Measurements from ENCODE around the gene REELD1.

Gene REELD1

DNA sequence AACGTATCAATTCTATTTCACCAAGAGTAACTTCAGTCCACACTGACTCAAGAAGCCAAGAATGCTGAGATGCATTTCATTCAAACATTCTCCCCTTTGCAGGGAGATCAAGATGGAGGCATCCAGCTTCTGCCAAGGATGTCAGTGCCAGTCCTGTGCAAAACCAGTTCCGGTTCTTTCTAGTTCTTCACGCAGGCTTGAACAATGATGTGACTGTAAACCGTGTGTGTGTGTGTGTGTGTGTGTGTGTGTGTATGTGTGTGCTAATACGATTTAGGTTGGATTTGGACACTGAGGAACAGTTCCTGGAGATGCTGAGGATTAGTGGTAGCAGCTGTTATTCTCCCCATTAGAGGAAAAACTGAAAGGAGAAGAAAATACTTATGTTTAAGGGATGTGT, at the start of gene REELD1:
Gene REELD1 (plus strand): TSS at position 301 of the 400 bp plus-strand sequence. CDS start 2,415 bp downstream, outside the sequence.
- DNase-seq = no peak

DNA sequence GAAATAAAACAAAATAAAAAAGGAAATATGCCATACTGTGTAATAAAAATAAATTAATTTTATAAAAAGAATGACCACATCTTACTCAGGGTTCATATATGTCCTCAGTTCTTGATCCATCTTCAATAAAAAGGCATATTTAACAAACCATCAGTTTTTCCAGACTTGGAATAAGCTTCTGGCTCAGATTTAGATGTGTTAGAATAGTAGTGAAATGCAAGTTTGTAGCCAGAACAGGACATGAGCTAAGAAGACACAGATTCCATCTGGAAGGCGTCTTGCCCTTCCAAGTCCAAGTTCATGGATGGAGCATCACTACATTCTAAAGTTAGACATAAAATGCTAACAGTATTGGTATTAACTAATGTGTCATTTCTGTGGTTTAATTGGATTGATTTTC, 49.1 kb upstream of the REELD1 start:
- no peak for DNase-seq

DNA sequence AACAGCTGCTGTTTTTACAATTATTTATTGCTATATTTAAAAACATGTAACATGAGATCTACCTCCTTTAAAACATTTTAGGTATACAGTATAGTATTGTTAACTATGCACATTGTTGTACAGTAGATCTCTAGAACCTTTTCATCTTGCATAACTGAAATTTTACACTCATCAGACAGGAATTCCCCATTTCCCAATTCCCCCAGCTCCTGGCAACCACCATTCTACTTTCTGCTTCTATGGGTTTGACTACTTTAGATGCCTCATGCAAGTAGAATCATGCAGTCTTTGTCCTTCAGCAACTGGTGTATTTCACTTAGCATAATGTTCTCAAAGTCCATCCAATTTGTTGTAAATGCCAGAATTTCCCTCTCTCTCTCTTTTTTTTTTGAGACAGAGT, 48.5 kb upstream of the REELD1 start:
- no peak for DNase-seq

DNA sequence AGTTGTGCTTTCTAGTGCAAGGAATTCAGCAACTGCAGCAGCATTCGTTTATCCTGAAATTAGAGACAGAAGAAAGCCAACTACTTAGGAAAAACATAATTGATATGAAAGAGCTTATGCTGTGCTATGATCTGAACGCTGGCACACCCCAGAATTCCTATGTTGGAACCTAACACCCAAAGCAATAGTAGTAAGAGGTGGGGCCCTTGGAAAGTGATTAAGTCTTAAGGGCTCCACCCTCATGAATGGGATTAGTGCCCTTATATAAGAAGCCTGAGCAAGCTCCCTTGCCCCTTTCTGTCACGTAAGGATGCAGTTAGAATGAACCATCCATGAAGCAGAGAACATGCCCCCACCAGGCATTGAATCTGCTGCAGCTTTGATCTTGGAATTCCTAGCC, 44.2 kb upstream of the REELD1 start:
- no peak for DNase-seq

DNA sequence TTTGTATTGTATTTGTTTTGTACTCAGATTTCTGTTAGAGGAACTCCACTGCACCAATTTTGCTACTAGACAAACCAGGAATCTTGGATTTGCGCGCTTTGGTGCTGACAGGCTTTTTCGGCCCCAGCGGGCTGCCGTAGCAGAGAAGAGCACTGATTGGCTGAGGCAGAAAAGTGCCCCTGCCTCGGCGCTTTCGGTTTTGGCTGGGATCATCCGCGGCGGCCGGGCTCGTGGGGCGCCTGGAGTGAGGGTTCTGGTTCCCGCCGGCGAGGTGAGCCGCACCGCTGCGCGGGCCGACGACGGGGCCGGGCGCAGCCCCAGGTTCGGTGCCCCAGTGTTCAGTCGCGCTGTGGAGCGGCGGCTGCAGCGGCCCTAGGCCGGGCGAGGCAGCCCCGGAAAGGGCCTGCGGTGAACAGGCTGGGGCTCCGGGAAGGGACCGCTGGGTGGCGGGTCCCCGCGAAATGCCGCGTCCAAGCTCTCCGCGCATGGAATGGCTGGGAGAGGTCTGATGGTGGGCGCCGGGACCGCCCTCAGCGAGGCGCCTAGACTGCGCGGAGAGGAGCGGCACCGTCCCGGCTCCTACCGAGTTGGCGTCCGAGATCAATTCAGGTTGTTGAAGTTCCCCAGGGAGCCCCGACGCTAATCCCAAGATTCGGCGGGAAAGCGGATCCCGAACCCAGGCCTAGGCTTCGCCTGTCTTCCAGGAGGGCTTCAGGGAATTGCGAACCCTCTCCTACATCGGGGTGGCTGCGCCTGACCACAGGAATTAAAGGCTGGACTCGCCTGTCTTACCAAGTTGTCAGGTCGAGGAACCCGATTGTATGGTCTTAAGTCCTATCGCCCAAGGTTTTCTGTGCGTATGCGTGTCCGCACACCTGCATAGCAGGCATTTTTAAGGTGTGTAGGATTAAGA, 38.5 kb upstream of the REELD1 start, which contains the start of gene LSM6:
Gene LSM6 (plus strand): TSS at position 178 of the 913 bp plus-strand sequence. CDS start 7,204 bp downstream, outside the sequence.
- peak; percentile 91 for DNase-seq

DNA sequence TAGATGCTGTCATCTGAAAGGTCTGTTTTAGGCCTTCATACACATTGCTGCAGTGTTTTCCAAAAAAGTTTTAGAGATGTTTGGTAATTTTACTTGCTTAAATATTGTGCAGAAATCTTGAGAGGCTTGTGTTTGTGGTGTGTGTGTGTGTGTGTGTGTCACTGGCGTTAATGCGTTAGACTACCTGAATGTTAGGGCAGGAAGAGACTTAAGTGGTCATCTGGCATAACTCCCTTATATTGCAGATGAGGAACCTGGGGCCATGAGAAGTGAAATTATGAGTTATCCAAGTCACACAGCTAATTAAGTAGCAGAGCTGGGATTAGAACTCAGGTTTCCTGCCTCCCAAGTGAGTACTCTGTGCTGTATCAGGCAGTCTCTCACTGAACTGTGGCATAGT, 37.4 kb upstream of the REELD1 start:
- DNase-seq = no peak

DNA sequence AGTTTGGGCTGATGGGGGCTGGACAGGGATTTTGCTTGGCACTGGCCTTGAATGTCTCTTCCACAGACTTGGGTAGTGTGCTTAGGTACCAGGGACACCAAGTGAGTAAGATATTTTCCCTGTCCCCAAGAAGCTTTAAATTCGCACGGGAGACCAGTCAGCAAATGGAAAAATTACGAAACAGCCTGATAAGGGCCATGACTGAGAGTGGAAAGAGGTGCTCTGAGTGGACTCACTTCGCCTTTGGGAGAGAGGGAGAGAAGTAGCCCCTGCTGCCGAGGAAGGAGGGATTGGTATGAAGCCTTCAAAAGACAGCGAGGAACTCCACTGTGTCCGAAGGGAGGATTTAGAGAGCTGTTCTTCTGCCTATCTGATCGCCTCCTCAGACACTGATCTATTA, 36.2 kb upstream of the REELD1 start:
- DNase-seq = no peak

DNA sequence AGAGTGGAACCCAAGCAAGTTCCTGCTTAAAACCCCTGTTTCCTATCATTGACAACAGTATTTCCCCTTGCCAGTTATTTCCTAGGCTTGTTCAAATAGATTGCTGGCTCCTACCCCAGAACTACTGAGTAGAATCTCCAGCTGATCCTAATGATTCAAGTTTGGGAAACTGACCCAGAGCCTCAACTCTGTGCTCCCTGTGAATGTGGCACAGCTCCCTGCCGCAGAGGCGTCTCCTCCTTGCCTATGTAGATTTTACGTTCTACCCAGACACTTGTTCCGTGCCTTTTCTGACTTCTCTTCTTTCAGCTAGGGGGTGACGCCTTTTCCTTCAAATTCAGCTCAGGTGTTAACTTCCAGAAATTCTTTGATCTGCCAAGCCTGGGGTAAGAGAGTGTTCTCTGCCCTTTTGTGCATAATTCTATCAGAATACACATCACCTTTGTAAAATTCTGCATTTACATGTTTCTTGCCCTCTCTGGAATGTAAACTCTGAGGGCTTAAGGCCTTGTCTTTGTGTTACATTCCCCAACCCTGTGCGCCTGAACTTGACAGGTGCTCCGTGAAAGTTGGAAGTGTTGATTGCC, 34.5 kb upstream of the REELD1 start:
- no peak for DNase-seq

DNA sequence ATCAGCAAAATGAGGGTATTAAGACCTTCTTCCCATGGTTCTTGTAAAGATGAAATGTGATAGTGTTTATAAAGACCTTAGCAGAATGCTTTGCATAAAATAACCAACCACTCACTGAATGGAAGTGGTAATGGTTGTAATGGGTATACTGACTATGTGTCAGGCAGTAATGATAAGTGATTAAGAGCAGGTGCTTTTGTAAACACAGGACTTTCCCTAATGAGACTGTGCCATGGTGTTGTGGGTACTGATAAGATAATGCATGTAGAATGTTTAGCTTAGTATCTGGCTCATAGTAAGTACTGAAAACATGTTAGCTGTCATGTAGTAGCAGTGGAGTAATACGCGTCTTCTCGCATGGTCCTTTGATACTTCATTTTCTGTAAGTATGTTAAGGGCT, 31.9 kb upstream of the REELD1 start:
- DNase-seq = no peak

DNA sequence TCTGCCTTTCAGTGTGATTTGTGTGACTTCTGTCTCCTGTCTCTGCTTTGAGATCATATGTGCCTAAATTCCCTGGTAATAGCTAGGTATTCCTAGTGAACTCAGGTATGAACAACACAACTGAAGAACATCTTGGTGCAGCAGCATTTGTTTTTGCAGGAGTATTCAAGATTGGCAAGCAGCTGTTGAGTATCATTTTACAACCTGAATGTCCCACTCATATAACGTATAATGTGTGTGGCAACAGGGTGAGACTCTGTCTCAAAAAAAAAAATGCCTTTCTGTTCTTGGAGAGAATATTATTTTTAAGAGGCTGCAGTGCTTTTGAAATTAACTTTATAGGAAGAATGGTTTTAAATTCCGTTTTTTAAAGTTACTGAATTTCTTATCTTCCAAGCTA, 31.1 kb upstream of the REELD1 start:
- no peak for DNase-seq

DNA sequence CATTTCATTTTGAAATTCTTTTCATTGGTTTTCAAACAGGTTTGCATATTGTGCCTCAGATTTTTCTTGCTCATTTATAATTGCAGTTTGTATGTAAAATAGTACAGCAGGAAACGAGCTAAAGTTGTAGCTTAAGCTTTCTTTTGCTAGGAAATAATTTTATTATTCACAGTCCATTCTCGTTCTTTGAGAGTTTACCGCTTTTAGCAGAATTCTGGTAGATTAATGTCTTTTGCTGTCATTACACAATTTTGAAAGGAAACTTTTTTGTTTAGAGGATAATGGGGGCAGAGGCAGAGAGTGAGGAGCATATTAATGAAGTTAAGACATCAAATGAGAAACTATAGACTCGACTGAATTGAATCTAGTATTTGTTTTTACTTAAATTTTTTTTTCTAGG, 28.3 kb upstream of the REELD1 start:
- no peak for DNase-seq

DNA sequence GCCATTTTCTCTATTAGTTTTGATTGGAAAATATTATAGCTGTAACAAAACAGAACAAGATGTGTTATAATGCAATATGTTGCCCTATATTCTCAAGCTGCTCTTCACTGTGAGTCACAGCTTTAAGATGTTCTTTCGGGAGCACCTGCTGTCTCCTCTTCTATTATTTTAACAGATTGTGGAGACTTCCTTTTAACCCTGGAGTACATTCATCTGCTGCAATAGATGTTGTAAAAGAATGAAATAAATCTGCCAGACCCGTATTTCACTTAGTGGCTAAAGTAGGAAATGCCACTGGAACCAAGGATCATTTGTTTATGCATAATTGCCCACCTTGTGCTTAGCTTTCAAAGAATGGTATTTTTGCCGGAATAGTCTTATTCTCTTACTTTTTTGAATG, 27.7 kb upstream of the REELD1 start:
- no peak for DNase-seq

DNA sequence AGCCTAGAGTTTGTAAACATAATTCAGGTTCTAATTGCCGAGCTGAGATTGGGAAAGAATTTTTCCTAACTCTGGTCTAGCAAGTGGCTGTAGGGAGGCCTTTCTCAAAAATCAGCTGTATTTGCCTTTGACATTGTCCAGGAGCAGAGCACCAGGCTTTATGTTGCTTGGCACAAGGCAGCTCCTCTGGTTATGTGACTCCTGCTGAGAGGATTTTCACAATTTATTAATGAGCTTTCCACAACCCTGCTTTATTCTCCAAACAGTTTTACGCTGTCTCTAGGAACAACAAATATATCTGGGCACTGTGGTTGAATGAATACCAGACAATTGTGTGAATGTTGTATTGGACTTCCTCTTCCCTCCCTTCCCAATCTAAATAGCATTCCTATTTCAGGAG, 23.9 kb upstream of the REELD1 start:
- no peak for DNase-seq

DNA sequence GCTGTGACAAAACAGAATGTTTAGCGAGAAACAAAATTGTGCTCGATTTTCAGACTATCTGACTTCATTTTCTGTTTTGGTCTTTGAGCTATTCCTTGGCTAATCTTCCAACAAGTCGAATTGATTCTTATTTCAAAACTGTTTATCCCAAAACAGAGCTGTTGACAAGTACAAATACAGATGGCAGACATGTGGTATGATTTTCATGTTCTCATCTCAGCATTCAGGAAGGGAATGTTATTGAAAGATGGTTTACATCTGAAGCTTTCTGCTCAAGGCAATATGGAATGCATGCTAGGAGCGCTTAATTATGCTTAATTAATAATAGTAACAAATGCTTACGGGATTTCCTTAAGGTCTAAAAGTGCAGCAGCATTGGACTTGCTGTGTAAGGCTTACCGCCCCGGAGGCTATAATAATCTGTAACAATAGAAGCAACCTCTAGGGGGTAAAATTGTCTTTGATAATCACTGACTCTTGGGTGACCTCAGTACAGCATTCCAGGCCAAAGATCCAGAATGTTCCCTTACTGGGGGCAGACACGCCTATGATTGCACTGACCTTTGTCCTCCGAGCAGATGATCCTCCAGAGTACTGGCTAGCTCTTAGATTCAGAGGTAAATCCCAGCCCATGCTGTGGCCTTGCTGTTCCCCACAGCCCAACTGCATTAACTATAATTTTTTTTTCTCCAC, 22.4 kb upstream of the REELD1 start:
- DNase-seq = no peak

DNA sequence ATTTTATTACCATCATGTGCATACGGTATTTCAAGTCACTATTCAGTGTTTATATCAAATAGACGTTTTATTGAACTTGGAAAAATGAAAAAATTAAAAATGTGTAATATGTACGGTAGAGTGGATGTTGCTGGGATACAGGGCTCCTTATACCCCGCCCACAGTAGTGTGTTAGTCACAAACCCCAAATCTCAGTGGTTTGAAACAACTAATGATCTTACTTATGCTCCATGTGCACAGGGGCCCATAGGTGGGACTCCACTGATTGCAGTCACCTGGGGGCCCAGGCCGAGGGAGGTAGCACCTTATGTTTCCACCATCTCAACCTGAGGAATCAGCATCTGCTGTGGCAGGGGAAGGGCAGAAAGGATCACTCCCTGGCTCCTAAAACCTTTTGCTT, 20.7 kb upstream of the REELD1 start:
- DNase-seq = no peak

DNA sequence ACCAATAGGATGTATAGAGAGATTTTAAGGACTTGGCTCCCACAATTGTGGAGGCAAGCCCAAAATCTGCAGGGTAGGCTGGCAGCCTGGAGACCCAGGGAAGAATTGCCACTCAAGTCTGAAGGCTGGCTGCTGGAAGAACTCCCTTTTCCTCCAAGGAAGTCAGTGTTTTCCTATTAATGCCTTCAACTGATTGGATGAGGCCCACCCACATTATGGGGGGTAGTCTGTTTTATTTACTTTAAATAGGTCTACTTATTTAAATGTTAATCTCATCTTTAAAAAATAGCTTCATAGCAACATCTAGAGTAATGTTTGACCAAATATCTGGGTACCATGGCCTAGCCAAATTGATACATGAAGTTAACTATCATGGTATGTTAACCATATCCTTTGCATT, 20.1 kb upstream of the REELD1 start:
- no peak for DNase-seq

DNA sequence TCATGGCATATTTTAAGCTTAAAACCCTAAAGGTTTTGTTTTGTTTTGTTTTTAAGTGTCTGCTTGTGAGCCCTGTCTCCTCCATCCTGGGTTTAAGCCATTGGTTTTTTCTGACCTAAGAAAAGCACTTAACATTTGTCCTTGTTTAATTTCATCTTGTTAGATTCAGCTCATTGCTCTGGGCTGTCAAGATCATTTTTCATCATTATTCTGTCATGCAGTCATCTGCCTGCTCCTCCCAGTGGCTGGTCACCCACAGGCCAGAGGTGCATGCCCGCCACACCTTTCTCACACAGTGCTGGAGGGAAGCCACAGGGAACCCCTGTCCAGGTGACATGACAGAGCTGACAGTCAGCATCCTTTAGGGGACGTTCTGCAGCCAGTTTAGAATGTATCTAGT, 11.7 kb upstream of the REELD1 start:
- no peak for DNase-seq

DNA sequence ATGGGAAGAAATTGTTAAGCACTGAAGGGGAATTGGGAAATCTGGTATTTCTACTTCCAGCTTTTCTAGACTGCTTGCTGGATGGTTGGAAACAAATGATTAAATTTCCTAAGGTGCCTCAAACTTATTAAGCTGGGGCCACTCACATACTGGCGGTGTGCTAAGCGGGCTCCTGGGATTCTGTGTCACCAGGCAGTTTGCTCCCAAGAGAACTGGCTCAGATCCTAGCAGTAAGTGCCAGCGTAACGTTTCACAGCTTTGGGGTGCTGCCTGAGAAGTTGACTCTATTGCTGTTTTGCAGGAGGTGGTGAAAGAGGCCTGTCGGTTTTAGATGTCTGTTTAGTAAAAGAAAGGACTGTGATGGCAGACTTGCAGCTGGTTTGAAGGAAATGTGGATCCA, 6.9 kb upstream of the REELD1 start:
- DNase-seq = no peak

DNA sequence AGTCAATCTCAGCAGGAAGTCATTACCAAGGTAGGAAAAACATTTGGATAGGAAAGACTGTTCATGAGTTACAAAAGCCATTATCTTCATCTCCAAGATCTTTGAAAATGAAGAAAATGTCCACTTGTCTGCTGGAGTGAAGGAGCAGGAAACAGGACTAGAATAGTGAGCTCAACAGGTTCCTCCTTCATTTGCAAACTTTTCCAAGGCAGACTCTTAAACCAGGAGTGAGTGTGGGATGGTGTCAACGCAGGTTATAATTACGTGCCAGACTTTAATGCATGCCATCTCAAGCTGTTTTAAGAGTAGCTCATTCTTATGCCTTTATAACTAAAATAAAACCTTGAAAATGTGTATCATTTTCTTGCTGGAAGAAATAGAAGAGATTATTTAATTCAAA, 3.4 kb upstream of the REELD1 start:
- DNase-seq = no peak

DNA sequence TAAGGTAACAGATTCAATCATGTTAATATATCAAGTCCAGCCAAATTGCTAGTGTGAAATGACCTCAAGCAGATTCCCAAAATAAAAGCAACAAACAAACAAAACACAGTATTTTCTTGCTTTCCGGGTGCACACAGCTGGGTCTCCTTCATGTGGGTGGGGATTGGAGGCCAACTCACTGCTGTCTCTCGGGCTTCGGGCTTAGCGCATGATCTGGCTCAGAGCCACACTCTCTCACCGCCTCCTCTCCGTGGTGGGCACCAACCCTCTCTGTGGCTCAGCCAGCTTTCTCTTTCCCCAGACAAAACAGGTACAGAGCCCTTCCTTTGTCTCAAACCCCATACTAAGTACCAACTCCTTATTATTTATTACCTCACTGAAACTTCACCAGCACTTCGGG, 2.9 kb upstream of the REELD1 start:
- DNase-seq = no peak

DNA sequence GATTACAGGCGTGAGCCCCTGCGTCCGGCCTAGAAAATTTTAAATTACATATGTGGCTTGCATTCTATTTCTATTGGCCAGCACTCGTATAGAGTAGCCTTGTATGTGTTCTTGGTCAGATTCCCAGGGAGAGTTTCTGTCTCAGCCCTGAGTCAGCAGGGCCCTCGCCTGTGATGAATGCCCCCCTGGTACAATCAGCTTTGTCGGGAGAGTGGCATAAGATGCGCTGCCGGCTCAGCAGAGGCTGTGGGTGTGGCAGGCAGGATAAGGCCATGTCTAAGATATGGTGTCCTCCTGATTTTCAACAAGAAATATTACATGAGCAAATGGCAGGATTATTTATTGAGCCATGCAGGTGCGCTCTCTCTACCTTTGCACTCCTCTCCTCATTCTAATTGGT, 1.6 kb upstream of the REELD1 start:
- no peak for DNase-seq

DNA sequence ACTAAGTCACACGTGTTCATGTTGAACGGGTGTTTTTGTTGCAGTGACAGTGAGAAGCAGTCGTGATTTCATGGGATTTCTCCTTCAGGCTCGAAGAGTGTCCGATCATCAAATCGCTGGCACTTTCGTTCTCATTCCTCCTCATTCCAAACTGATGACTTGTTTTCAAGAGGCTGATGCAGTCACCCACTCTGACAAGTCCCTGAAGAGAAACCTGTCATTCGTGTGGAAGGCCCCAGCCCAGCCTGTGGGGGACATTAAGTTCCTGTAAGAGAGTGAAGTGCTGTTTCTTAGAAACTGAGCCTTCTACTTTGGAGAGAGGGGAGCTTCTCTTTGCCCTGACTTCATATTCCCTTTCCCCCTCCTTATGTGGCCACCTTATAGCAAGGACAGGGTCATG, 8.0 kb downstream of the REELD1 start:
- no peak for DNase-seq

DNA sequence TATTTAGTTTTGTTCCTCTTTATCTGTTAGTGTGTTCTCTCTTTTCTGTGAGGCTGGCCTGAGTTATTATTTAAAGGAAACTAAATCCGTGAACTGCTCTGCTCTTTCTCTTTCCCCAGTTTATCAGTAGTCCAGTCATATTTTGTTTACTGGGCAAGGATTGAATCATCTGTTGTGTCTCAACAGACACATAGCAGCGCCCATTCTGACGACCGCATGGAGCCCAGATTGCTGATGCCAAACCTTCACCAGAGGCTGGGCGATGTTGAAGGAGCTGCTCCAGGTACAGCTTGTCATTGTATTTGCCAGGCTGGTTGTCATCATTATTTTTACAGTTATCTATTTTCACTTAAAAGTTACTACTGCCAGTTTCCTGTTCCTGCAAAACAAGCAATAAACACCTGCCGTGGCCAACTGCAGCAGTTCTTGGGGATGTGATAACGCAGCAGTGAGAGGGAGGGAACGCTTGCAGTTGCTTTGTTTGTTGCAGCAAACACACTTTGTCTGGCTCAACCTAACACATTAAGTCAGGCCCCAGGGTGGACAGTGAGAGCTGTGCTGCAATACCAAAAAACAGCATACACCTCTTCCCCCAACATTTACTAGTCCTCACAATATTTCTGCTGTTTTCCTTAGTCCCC, 10.1 kb downstream of the REELD1 start:
- DNase-seq = no peak
